B cell (primary cell): Measurements from ENCODE around the gene ULBP1. TPM values are rescaled to one million over a fixed set of nuclear protein-coding genes. Genes with fewer than 3 reads are reported as not detected.

Source experiments
- ATAC-seq: fragments of 200-7000 bp; cut with Tn5 transposase; one replicate; pipeline ENCODE4 v1.10.0; 2021; ENCODE audit warnings: low read depth, mild to moderate bottlenecking, moderate number of reproducible peaks, moderate library complexity
- CTCF ChIA-PET: fragments of 350-600 bp; sonication (Branson Sonifier 250); formaldehyde crosslinking; loops from one replicate; lab custom pipeline; 2021; ENCODE audit warnings: antibody characterized with exemption, inconsistent platforms; lab: Charles Lee
- POLR2A ChIA-PET: fragments of 350-600 bp; sonication (Branson Sonifier 250); formaldehyde crosslinking; loops from one replicate; lab custom pipeline; 2021; ENCODE audit warnings: antibody characterized with exemption; lab: Charles Lee
- DNase-seq: peaks from one replicate; pipeline ENCODE4 v3.0.0; 2013
- H2AFZ ChIP-seq: 2 replicates; pipeline ENCODE4 v1.6.1; 2012; ENCODE audit warnings: mild to moderate bottlenecking, low read depth, low read length; ENCODE audit not compliant: insufficient read depth, poor library complexity, severe bottlenecking
- H3K27ac ChIP-seq, 2 donors: 1 replicate in 1 of 2; 2 replicates in 1 of 2; pipeline ENCODE4 v1.5.1; 2012 to 2013; ENCODE audit warnings: low read length in 2 of 2, mild to moderate bottlenecking in 2 of 2, moderate library complexity in 1 of 2
- H3K27me3 ChIP-seq, 4 experiments: fragments of 200-600 bp in 1 of 4; sonication (generic) in 1 of 4; replicated peaks in 1 of 4; 1 replicate in 2 of 4; 2 replicates in 2 of 4; pipeline versions ENCODE4 v1.6.1 to v1.7.0; 2013 to 2016; ENCODE audit warnings: low read length in 3 of 4, mild to moderate bottlenecking in 2 of 4, mixed read lengths in 1 of 4, moderate library complexity in 1 of 4; ENCODE audit not compliant: insufficient read depth in 4 of 4, control insufficient read depth in 3 of 4; ENCODE audit errors: control extremely low read depth in 1 of 4
- H3K36me3 ChIP-seq, 2 experiments: replicated peaks in 1 of 2; 1 replicate in 1 of 2; 2 replicates in 1 of 2; pipeline versions ENCODE4 v1.6.1 to v1.7.1; 2013; ENCODE audit warnings: low read length in 1 of 2; ENCODE audit not compliant: insufficient read depth in 2 of 2, control insufficient read depth in 1 of 2; ENCODE audit errors: control extremely low read depth in 1 of 2, extremely low read depth in 1 of 2
- H3K4me1 ChIP-seq, 2 donors: fragments of 200-600 bp in 1 of 2; sonication (generic) in 1 of 2; 1 replicate in 1 of 2; 2 replicates in 1 of 2; pipeline versions ENCODE4 v1.5.1 to v1.6.1; 2013 to 2017; ENCODE audit warnings: low read length in 2 of 2; ENCODE audit not compliant: control insufficient read depth in 2 of 2, insufficient read depth in 2 of 2
- H3K4me2 ChIP-seq: replicated peaks from 2 replicates; pipeline ENCODE3; 2012; ENCODE audit warnings: mild to moderate bottlenecking, low read depth, low read length; ENCODE audit not compliant: poor library complexity, severe bottlenecking
- H3K4me3 ChIP-seq, 5 experiments: fragments of 200-600 bp in 1 of 5; sonication (generic) in 1 of 5; 1 replicate in 3 of 5; 2 replicates in 2 of 5; pipeline versions ENCODE4 v1.5.1 to v1.7.0; 2011 to 2016; ENCODE audit warnings: low read length in 4 of 5, mild to moderate bottlenecking in 4 of 5, low read depth in 2 of 5, control low read depth in 1 of 5, moderate library complexity in 1 of 5; ENCODE audit not compliant: insufficient read depth in 1 of 5; ENCODE audit errors: control extremely low read depth in 1 of 5, extremely low read depth in 1 of 5
- H3K79me2 ChIP-seq: fragments of 200-600 bp; sonication (generic); one replicate; pipeline ENCODE4 v1.6.0; 2016; ENCODE audit warnings: low read length; ENCODE audit not compliant: control insufficient read depth, insufficient read depth
- H3K9ac ChIP-seq: fragments of 200-600 bp; sonication (generic); 2 replicates; pipeline ENCODE4 v1.6.1; 2017; ENCODE audit warnings: mild to moderate bottlenecking, low read length, moderate library complexity
- H3K9me3 ChIP-seq, 3 donors: one replicate each; pipeline versions ENCODE4 v1.6.1 to v1.7.1; 2013; ENCODE audit warnings: low read length in 2 of 3; ENCODE audit not compliant: control insufficient read depth in 2 of 3, insufficient read depth in 1 of 3; ENCODE audit errors: control extremely low read depth in 1 of 3
- H4K20me1 ChIP-seq: 2 replicates; pipeline ENCODE4 v1.6.0; 2012; ENCODE audit warnings: mild to moderate bottlenecking, low read length; ENCODE audit not compliant: insufficient read depth, control insufficient read depth, poor library complexity, severe bottlenecking
- H3K27ac Mint-ChIP-seq: one replicate; pipeline ENCODE4 v1.8.0; 2021; ENCODE audit warnings: mixed read lengths
- H3K27me3 Mint-ChIP-seq: one replicate; pipeline ENCODE4 v1.8.0; 2021; ENCODE audit warnings: mixed read lengths
- H3K4me1 Mint-ChIP-seq: one replicate; pipeline ENCODE4 v1.8.0; 2021; ENCODE audit warnings: mixed read lengths
- H3K4me3 Mint-ChIP-seq: one replicate; pipeline ENCODE4 v1.8.0; 2021; ENCODE audit warnings: mixed read lengths
- H3K9me3 Mint-ChIP-seq: one replicate; pipeline ENCODE4 v1.8.0; 2022; ENCODE audit warnings: mixed read lengths; ENCODE audit not compliant: insufficient read depth
- EZH2 ChIP-seq: IDR thresholded peaks from 2 replicates; pipeline ENCODE4 v1.6.1; 2012; ENCODE audit warnings: borderline replicate concordance, low read depth, mild to moderate bottlenecking, moderate library complexity, low read length; ENCODE audit not compliant: insufficient read depth, poor library complexity, severe bottlenecking
- WGBS: methylation state at CpG from one replicate; pipeline ENCODE4 v1.1.5; 2013; ENCODE audit warnings: missing lambda C conversion rate; ENCODE audit not compliant: insufficient coverage; 5-methylcytosine and 5-hydroxymethylcytosine counted together
- intact Hi-C: fragments of 100-400 bp; cut with micrococcal nuclease; formaldehyde crosslinking; loops from one replicate; pipeline ENCODE4 v1.10.0; 2022
- polyA plus RNA-seq: library from polyadenylated mRNA; depleted of rRNA; stranded (reverse); fragments of >200 nt; gene quantifications from 2 replicates; pipeline ENCODE4 v1.2.3, GENCODE V29; 2012
- total RNA-seq, 2 donors: library from RNA; stranded (reverse); fragments of 120-200 nt in 1 of 2; gene quantifications; 1 replicate in 1 of 2; 2 replicates in 1 of 2; pipeline versions ENCODE4 v1.2.3 to v1.2.4, GENCODE V29; 2013 to 2022
- TF ChIP-seq, protein P1 (sequence below): fragments of 200-600 bp; IDR thresholded peaks from one replicate; pipeline ENCODE4 v1.8.0; 2022; ENCODE audit warnings: antibody characterized with exemption, mild to moderate bottlenecking

The ULBP1 gene
- total and polyA plus RNA-seq, 2 donors (not counting 1 experiment from before 2014, with no cell fraction given): 0.04 to 0.12 TPM

DNA sequence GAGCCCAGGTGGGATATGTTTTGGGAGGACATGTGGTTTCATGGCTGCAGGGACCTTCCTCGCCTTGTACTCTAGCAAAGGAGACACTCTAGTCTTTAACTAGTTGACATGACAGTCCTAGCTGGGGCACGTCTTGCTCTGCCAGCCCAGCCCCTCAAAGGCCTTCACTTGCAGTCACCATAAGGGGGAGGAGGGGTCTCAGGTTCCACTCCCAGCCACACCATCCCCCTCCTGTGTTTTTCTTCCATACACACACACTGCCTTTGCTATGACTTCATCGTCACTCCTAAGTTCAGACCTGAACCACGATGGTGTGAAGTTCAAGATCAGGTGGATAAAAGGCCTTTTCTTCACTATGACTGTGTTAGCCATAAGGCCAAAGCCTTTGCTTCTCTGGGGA is 13.5 kb downstream of the ULBP1 start:
- POLR2A ChIA-PET: no interaction called here
- Histone ChIP-seq H3K4me1 (peaks cover 0 to 3% of the 10 kb centered on the region in 2 donors), H3K9me3 (peaks cover 0 to 4% (median 0%) of the 10 kb centered on the region in 3 donors), H3K4me2 (no peak overlapping the region), H2AFZ (no peak overlapping the region), H4K20me1 (no peaks in the 10 kb centered on the region), H3K4me3 (no peak overlapping the region), H3K27me3 (peaks cover 0 to 50% (median 26%) of the 10 kb centered on the region in 4 experiments), H3K79me2 (no peaks in the 10 kb centered on the region), H3K36me3 (no peaks in the 10 kb centered on the region), H3K27ac (no peak overlapping the region), H3K9ac (no peak overlapping the region)
- Mint-ChIP-seq H3K27ac (no peak overlapping the region), H3K4me3 (no peak overlapping the region), H3K9me3 (no peaks in the 10 kb centered on the region), H3K4me1 (no peaks in the 10 kb centered on the region), H3K27me3 (peaks cover 67% of the 10 kb centered on the region)
- 84% methylated on average over 4 of the region's 4 CpGs for WGBS
- ATAC-seq (no peak), DNase-seq (no peak)
- intact Hi-C loops: no loop called here
- CTCF ChIA-PET: no interaction called here
- TF ChIP-seq, protein P1, sequence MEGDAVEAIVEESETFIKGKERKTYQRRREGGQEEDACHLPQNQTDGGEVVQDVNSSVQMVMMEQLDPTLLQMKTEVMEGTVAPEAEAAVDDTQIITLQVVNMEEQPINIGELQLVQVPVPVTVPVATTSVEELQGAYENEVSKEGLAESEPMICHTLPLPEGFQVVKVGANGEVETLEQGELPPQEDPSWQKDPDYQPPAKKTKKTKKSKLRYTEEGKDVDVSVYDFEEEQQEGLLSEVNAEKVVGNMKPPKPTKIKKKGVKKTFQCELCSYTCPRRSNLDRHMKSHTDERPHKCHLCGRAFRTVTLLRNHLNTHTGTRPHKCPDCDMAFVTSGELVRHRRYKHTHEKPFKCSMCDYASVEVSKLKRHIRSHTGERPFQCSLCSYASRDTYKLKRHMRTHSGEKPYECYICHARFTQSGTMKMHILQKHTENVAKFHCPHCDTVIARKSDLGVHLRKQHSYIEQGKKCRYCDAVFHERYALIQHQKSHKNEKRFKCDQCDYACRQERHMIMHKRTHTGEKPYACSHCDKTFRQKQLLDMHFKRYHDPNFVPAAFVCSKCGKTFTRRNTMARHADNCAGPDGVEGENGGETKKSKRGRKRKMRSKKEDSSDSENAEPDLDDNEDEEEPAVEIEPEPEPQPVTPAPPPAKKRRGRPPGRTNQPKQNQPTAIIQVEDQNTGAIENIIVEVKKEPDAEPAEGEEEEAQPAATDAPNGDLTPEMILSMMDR: no peak
- no peak for TF ChIP-seq EZH2

DNA sequence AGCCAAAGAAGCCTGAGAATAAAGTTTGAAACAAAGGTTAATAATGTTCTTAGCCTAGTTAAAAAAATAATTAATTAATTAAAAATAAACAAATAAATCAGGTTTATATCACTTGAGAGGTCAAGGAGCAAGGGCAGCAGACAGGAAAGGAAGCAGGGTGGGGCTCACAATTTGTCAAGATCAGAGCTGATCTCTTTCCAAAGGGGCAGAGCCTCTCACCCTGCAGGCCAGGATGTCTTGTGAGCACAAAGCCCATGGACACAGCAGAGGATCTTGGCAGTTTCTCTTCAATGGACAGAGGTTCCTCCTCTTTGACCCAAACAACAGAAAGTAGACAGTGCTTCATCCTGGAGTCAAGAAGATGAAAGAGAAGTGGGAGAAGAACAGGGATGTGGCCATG is 14.9 kb downstream of the ULBP1 start:
- H3K4me3 ChIP-seq: no peak overlapping the region
- no peaks in the 10 kb centered on the region for H3K36me3 ChIP-seq
- H3K4me3 Mint-ChIP-seq: no peak overlapping the region
- ATAC-seq: no peak
- no peaks in the 10 kb centered on the region for H3K79me2 ChIP-seq
- H2AFZ ChIP-seq: no peak overlapping the region
- TF ChIP-seq, protein P1: no peak
- TF ChIP-seq EZH2: no peak
- peaks cover 0 to 3% of the 10 kb centered on the region in 2 donors for H3K4me1 ChIP-seq
- CTCF ChIA-PET: no interaction called here
- H3K27ac Mint-ChIP-seq: no peak overlapping the region
- no peak overlapping the region for H3K9ac ChIP-seq
- DNase-seq: no peak
- no peak overlapping the region for H3K4me2 ChIP-seq
- intact Hi-C loops: no loop called here
- H3K27me3 ChIP-seq: peaks cover 0 to 58% (median 32%) of the 10 kb centered on the region in 4 experiments
- H4K20me1 ChIP-seq: no peaks in the 10 kb centered on the region
- no peaks in the 10 kb centered on the region for H3K4me1 Mint-ChIP-seq
- POLR2A ChIA-PET: no interaction called here
- H3K27me3 Mint-ChIP-seq: peaks cover 66% of the 10 kb centered on the region
- H3K27ac ChIP-seq: no peak overlapping the region
- H3K9me3 ChIP-seq: peaks cover 0 to 4% (median 0%) of the 10 kb centered on the region in 3 donors
- H3K9me3 Mint-ChIP-seq: no peaks in the 10 kb centered on the region
